Measurements from ENCODE around the gene MRS2.

DNA sequence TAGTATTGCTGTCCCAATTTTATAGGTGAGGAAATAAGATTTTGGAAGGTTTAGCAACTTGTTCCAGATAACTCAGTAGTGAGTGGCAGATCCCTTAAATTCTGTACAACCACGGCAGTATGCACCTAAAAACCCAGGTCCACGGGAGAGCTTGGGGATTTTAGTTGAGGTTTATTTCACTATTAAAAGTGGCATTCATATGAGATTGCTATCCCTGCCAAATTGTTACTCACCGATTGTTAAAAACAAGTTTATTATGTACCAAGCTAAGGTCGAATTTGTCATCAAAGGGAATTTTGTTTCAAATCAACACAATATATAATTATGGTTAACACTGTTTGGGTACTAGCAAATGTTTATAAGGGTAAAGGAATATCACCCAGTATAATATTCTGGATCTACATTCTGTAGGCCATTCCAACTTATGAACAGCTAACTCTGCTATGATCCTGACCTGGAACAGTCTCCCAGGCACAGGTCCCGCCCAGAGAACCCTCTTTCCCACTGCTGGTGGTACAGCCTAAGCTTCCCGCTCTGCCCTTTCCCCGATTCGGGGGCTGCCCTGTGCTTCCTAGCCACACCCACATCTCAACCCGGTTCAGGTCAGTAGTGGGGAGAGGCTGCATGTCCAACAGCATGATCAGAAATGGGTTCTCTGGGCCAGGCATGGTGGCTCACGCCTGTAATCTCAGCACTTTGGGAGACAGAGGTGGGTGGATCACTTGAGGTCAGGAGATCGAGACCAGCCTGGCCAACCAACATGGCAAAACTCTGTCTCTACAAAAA is 61.7 kb downstream of the MRS2 start:
- TF ChIP-seq, protein P1, sequence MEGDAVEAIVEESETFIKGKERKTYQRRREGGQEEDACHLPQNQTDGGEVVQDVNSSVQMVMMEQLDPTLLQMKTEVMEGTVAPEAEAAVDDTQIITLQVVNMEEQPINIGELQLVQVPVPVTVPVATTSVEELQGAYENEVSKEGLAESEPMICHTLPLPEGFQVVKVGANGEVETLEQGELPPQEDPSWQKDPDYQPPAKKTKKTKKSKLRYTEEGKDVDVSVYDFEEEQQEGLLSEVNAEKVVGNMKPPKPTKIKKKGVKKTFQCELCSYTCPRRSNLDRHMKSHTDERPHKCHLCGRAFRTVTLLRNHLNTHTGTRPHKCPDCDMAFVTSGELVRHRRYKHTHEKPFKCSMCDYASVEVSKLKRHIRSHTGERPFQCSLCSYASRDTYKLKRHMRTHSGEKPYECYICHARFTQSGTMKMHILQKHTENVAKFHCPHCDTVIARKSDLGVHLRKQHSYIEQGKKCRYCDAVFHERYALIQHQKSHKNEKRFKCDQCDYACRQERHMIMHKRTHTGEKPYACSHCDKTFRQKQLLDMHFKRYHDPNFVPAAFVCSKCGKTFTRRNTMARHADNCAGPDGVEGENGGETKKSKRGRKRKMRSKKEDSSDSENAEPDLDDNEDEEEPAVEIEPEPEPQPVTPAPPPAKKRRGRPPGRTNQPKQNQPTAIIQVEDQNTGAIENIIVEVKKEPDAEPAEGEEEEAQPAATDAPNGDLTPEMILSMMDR (IDR thresholded peaks at IDR 0.05): no peak
- no peak for TF ChIP-seq POLR2A (IDR thresholded peaks at IDR 0.05)
